HL-60/S4 treated with phorbol 12-myristate 13-acetate at 8.2 ng/mL for 4 days and 3 days (cell line): ENCODE results near the gene SCN3B.
"Not testable (repeated sequence)": the region's sequence is repeated elsewhere in the genome, so short reads cannot be mapped to it uniquely, and the experiment has no call there.

Experiments used
- in situ Hi-C: fragments of 300-500 bp; cut with MboI; formaldehyde crosslinking; loops from 2 replicates; pipeline ENCODE4 v1.15.0; 2022; ENCODE audit warnings: low sequenced_read_pairs

Gene SCN3B

DNA sequence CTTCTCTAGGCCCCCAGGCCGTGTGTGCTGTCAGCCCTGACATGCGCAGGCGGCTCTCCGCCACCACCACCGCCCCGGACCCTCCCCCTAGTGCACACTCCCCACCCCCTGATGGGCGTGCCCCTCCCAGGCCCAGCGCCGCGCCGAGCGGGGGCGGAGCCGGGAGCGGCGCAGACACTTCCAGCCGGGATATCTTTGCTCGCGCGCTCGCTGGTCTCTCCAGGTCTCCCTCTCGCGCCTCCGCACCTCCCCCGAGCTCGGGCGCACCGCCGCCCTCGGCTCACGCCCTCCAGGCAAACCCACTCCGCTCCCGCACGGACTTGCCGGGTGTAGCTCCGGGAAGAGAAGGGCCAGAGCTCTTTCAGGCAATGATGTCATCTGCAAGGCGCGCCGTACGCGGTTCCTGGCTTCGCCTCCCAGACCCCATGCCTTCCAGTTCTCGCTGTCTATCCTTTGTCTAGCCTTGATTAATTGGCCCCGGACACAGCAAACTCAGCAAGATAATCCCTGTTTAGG lies at the start of gene SCN3B:
SCN3B (minus strand) TSS at position 59 of the 516 bp plus-strand sequence. CDS start 823 bp downstream, outside the sequence.
- in situ Hi-C loops, result no loop called here

GRCh38 chr11:123702696-123703095 lies 48.3 kb upstream of the SCN3B start:
- in situ Hi-C loops, result no loop called here

GRCh38 chr11:123702139-123702538 lies 47.7 kb upstream of the SCN3B start:
- in situ Hi-C loops, result no loop called here

DNA sequence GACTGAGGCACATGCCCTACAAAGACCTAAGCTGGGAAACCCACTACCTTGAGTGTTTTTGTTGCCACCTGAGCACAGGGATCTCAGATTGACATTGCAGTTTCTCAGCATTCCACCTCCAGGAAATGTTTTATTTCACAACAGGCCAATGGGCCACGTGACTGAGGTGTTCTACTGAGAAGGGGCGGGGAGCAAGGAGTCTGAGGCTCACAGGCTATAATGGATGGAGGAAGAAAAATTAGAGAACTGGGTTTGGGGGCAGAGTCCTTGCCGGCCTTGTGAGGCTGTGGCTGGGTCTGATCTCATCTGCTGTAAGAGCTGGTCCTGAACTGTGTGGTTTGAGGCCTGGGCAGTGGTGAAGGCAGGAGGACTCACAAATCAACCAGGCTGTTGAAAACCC lies 46.3 kb upstream of the SCN3B start:
- in situ Hi-C loops, result no loop called here

DNA sequence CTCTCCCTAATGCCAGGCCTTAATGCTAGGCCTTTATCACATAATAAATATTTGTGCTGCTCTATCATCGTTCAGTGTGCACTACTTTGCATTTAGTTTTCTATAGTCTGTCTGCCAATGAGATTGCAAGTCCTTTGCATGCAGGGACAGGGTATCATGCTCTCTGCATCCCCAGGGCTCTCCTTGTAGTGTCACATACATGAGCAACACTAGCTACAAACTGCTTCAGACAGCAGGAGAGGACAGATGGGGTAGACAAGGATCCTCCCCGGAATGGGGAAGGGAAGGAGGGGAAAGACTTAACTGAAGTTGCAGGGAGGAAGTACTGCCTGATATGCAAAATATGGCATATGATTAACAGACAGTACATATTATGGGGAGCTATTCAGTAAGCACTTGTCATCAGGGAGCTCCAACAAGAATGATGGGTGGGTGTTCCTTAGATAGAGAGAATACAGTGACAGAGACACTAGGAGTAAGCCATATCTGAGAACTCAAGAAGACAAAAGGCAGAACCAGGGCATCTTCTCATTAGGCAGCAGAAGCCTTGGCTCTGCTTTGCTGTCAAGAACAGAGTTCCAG lies 44.2 kb upstream of the SCN3B start:
- in situ Hi-C loops, result no loop called here

GRCh38 chr11:123696183-123696582 lies 41.8 kb upstream of the SCN3B start:
- in situ Hi-C loops, result no loop called here

- in situ Hi-C loops, result no loop called here
Observed at GRCh38 chr11:123695231-123695630, 40.8 kb upstream of the SCN3B start.

DNA sequence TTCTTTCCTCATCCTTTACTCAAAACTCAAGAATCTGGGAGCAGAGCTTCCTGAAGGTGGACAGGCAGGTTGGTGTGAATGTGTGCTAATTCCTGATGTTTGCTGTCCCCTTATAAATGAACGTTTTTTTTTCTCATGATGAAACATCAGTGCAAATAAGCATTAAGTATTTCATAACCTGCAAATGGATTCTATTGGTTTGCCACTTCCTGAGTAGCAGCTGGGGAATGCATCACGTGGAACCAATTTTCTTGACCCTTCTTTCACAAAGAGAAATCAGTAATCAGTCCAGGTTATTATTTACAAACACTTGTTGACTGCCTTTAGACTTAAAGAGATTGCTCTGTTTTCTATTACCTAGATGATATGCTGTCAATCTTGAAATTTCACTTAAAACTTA lies 40.1 kb upstream of the SCN3B start:
- in situ Hi-C loops, result no loop called here

- in situ Hi-C loops, result no loop called here
Observed at GRCh38 chr11:123692961-123693360, 38.5 kb upstream of the SCN3B start.

- in situ Hi-C loops, result no loop called here
Observed at GRCh38 chr11:123690485-123690884, 36.1 kb upstream of the SCN3B start.

GRCh38 chr11:123684601-123685000 lies 30.2 kb upstream of the SCN3B start:
- in situ Hi-C loops, result no loop called here

DNA sequence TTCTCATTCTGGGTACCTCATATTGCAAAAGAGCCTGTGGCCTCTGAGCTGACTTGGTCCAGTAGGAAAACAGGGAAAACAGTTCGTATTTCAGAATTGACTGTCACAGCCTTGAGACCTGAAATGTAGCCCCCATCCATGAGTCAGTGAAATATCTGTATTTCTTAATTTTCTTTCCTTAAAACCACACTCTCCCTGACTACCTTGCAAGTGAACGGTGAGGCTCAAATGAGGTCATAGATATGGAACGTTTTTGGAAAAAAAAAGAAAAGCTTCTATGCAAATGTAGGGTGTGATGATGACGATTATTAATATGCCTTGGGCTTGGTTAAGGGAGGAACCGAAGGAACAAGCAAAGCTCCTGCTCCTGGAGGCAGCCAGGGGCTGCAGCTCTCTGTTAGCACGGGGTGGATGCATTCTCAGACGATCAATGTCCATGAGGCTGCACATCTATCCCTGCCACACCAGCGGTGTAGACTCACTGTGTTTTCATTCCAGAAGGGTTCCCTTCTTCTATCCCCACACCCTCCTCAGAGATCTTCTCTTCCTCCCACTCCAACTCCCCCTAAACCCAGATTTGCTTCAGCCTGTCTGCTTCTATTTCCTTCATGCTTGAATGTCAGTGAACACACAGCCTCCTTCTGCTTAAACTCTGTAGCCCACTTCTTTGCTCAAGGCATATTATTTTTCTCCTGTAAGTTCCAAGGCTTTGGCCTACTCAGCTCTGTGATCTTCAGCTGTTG lies 29.2 kb upstream of the SCN3B start:
- in situ Hi-C loops, result no loop called here

DNA sequence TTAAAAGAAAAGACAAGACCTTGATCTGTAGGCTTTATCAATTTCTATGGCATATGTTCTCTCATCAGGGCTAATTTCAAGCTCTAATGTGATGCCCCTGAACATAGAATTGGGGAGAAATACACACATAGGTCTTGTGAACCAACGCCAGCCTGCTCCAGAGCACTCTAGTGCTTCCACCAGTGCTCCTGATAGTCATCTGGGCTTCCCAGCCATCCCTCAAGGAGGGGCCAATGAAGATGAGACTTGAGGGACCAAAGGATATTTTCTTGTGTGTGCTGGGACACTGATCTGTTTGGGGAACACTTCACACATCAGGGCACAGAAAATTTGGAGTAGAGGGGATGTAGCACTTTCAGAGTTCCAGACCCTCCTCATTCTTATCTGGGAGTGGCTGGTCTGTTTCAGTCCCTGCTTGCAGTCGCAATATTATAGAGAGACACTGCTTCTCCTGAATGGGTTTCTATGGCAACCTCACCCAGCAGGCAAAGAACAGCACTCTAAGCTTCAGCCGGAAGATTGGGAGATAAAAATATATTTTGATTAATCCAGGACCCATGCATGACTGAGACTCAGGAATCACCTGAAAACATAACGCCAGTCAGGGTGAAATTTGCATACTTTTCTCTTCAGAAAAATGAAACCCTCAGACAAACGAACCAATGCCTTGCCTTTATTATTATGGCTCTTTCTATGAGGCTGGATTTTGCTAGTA lies 28.4 kb upstream of the SCN3B start:
- in situ Hi-C loops, result no loop called here

DNA sequence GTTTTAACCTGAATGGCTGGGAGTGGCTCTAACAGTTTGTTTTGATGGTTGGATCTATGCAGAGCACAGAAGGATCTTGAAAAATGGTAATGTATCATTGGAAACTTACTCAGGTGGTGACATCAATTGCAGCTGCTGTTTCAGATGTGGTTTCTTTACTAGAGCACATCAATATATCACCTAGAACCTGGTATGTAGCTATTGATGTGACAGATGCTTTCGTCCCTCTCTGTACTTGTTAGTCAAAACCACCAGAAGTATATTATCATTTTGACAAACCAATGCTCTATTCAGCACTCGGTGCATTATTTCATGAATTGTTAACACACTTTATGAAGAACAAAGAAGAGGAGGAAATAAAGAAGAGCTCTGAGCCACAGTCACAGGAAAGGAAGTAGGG lies 26.6 kb upstream of the SCN3B start:
- in situ Hi-C loops, result no loop called here

- in situ Hi-C loops, result no loop called here
Observed at GRCh38 chr11:123678246-123678645, 23.8 kb upstream of the SCN3B start.

- in situ Hi-C loops, result no loop called here
Observed at GRCh38 chr11:123677510-123677909, 23.1 kb upstream of the SCN3B start.

- in situ Hi-C loops, result no loop called here
Observed at GRCh38 chr11:123674297-123674696, 19.9 kb upstream of the SCN3B start.

DNA sequence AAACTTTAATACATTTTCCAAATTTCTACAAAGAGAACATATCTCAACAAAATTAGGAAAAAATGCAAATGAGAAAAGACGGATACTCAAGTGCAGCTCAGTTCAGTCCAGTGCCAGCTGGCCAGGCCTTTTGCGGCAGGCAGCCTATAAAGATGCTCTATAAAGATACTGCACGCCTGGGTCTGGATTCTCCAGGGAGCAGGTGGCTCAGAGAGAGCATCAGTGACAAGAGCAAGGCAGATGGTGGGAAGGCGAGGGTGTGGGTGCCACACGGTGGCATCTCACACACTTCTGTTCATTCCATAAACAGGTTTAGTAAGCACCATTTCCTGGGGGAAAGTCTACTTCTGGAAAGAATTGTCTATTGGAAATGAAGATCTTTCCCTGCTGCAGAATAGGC lies 18.1 kb upstream of the SCN3B start:
- in situ Hi-C loops, result no loop called here

DNA sequence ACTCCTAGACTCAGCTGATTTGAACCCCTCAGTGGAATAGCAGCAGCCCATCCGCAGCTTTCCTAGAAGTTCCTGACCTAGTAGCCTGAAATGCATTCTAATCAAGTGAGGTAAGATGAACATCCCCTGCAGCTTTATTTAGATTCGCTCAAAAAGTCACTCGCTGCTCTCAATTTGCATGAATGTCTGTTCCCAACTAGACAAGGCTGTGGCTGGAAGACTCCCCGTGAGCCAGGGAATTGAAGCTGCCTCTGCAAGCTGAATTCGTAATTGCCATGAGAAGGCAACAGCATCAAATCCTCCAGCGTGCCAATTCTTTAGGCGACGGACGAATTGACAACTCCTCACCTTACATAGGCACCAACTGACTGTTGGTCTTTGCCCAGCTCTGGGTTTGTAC lies 17.1 kb upstream of the SCN3B start:
- in situ Hi-C loops, result no loop called here

DNA sequence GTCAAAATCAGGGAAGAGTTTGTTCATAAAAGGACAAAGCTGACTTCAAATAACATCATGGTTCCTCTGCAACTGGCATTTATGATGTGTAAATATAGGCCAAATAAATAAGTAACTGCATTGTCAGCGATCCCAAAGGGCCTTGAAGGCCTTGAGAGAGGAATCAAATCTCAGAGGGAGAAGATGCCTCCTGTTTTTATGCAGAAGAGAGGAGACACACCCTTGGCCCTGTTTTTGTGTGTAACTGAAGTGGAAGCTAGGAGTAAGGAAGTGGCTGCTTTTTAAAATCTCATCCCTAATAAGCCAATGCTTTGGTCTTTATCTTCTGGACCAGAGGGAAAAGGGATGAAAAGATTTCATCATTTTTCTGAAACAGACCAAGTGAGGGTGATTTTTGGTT lies 15.7 kb upstream of the SCN3B start:
- in situ Hi-C loops, result no loop called here

- in situ Hi-C loops, result no loop called here
Observed at GRCh38 chr11:123665306-123665705, 10.9 kb upstream of the SCN3B start.

DNA sequence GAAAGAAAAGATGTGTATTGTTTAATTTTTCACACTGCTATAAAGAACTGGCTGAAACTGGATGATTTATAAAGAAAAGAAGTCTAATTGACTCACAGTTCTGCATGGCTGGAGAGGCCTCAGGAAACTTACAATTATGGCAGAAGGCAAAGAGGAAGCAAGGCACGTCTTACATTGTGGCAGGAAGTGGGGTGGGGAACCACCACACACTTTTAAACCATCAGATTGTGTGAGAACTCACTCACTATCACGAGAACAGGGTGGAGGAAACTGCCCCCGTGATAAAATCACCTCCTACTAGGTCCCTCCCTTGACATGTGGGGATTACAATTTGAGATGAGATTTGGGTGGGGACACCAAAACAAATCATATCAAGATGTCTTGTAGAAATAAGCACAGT lies 5.5 kb upstream of the SCN3B start:
- in situ Hi-C loops, result not testable (repeated sequence)
